GM18498 (cell line): ENCODE results near the gene VMAC.
A peak's percentile ranks its signal among the peaks of the same experiment; 100 is the strongest.
"Not testable (repeated sequence)": the region's sequence is repeated elsewhere in the genome, so short reads cannot be mapped to it uniquely, and the experiment has no call there.

Experiments used
- ATAC-seq: cut with Tn5 transposase; IDR thresholded peaks from one replicate; pipeline ENCODE4 v1.9.1; 2021; ENCODE audit warnings: mild to moderate bottlenecking, moderate library complexity; ENCODE audit not compliant: unreplicated experiment

The VMAC gene, protein sequence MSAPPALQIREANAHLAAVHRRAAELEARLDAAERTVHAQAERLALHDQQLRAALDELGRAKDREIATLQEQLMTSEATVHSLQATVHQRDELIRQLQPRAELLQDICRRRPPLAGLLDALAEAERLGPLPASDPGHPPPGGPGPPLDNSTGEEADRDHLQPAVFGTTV

DNA sequence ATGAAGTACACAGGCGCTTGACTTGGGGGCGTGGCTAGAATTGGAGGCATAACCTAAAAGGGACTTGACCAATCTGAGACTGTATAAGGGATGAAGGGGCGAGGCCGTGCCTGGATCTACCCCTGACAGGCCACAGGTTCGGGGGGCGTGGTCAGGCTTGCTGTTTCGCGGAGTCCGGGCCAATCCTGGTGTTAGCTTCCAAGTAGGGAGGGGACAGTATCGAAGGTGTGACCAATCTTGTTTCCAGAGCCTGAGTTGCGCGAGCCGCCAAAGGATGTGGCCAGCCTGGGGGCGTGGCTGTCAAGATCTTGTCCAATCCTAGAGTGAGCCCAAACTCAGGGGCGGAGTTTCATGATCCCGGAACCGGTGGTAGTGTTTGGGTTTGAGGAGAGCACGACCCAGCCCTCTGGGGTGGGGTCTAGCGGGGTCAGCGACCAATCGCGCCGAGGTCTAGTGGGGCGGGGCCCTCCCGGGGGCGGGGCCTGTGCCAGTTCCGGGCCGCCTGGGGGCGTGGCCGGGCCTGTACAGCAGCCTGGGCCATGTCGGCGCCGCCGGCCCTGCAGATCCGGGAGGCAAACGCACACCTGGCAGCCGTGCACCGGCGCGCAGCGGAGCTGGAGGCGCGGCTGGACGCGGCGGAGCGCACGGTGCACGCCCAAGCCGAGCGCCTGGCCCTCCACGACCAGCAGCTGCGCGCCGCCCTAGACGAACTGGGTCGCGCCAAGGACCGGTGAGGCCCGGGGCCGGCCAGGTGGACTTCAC lies at the start of gene VMAC:
TSS of gene VMAC (plus strand) at position 521 of the 762 bp plus-strand sequence. CDS start at position 540, 19 bp downstream.
- ATAC-seq, result peak; percentile 81

DNA sequence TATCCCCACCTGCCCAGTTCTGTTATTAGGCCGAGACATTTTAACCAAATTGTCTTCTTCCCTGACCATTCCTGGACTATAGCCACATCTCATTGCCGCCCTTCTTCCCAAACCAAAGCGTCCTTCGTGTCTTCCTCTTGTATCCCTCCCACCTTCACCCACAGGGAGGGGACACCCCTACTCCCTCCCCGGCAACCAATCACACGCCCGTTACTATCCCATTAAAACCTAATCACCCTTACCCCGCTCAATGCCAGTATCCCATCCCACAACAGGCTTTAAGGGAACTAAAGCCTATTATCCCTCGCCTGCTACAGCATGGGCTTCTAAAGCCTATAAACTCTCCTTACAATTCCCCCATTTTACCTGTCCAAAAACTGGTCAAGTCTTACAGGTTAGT lies 49.5 kb upstream of the VMAC start:
- ATAC-seq, result not testable (repeated sequence)

DNA sequence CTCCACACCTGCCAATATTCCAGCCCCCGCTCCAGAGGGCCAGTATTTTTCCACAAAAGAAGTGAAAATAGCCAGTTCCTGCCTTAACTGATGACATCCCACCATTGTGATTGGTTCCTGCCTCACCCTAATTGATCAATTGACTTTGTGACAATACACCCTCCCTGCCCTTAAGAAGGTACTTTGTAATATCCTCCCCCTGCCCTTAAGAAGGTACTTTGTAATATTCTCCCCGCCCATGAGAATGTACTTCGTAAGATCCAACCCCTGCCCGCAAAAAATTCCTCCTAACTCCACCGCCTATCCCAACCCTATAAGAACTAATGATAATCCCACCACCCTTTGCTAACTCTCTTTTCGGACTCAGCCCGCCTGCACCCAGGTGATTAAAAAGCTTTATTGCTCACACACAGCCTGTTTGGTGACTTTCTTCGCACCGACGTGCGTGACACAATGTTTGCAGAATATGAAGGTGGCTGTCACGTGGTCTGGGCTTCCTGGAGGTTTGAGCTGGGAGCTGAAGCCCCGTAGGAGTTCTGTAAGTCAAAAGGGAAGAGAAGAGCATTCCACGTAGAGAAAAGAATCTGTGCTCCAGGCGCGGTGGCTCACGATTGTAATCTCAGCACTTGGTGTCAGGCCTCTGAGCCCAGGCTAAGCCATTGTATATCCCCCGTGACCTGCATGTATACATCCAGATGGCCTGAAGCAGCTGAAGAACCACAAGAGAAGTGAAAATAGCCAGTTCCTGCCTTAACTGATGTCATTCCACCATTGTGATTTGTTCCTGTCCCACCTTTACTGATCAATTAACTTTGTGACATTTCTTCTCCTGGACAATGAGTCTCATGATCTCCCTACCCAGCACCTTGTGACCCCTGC lies 47.2 kb upstream of the VMAC start:
- ATAC-seq, result no peak

DNA sequence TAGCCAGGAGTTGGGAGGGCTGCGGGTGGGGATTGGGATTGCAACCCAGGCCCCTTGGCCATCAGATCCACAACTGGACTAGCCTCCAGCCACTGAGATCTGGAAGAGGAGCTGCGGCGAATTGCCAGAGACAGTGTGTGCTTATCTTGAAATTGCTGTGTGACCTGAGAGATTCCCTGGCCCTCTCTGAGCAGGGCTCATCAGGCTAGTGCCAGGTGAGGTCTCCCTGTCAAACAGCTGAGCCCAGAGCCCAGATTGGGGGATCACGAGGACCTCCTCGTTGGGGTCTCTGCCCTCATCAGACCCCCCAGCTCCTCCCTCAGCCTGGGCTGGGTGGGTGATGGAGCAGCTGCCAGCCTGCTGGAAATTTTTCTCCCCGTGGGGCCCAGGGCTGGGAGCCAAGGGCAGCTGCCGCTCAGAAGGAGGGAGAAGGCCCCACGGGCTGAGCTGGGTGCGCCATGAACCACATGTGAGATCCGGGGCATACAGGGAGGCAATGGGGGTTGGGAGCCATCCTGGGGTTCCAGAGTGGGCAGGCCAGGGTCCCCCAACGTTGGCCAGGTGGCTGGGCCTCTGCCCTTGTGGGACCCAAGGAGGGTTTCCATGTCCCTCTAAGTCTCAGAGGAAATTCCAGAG lies 41.5 kb upstream of the VMAC start:
- no peak for ATAC-seq

DNA sequence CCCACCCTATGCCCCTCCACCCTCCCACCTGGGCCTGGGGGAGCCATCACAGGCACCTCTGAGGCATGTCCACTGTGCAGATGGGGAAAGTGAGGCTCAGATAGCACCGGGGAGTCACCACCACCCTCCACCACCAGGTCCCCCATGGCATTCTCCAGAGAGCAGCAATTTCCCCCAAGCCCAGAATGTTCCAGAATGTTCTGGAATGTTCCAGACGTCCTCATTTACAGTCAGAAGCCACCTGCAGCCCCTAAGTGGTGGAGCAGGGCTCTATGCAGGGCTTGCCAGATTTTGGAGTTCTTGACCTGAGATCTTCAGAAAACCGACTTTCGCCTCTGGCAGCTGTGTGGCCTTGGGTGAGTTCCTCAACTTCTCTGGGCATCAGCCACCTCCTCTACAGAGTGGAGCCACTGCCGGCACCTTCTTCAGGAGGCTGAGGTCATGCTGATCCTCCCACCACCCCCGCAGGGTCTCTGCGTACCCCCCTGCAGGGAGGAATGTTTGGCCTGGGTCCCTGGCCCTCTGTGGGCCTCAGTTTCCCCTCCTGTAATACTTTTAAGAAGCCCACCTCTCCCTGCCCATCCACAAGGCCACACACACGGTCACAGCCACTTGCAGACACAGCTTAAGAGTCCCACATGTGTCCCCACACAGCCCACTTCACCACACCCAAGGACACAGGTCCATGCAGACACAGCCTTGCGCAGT lies 40.5 kb upstream of the VMAC start:
- ATAC-seq, result no peak

DNA sequence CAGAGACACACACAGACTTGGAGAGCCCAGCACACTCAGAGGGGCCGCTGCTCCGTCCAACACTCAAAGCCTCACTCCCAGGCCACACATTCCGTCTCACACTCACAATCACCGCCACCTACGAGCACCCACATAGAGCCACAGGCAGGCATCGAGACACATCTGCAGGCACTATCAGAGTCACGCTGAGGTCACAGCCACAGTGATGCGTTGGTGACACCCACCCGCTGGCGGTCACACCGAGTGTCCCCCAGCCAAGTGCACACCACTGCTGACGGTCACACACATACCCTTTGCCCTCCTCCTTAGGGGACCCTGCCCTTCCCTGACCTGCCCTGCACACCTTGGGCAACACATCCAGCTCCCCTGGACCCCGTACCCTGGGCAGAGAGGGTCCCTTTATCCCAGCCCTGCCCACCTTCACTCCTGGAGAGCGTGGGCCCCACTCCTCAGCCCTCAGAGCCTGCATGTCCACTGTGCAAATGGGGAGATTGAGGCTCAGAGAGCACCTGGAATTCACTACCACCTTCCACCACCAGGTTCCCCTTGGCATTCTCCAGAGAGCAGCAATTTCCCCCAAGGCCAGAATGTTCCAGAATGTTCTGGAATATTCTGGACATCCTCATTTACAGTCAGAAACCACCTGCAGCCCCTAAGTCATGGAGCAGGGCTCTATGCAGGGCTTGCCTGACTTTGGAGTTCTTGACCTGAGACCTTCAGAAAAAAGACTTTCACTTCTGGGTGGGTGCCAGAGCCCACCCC lies 39.8 kb upstream of the VMAC start:
- ATAC-seq, result no peak

DNA sequence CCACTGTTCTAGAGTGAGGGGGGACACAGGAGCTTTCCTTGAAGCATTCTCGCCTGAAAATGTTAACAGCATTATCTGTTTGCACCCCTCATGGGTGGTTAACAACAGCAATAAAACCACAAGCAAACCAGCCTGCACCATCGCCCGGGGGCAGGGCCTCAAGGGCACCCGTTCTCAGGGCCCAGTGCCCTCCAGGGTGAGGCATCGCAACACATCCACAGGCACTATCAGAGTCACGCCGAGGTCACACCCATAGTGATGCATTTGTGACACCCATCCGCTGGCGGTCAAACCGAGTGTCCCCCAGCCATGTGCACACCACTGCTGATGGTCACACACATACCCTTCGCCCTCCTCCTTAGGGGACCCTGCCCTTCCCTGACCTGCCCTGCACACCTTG lies 38.9 kb upstream of the VMAC start:
- ATAC-seq, result no peak

DNA sequence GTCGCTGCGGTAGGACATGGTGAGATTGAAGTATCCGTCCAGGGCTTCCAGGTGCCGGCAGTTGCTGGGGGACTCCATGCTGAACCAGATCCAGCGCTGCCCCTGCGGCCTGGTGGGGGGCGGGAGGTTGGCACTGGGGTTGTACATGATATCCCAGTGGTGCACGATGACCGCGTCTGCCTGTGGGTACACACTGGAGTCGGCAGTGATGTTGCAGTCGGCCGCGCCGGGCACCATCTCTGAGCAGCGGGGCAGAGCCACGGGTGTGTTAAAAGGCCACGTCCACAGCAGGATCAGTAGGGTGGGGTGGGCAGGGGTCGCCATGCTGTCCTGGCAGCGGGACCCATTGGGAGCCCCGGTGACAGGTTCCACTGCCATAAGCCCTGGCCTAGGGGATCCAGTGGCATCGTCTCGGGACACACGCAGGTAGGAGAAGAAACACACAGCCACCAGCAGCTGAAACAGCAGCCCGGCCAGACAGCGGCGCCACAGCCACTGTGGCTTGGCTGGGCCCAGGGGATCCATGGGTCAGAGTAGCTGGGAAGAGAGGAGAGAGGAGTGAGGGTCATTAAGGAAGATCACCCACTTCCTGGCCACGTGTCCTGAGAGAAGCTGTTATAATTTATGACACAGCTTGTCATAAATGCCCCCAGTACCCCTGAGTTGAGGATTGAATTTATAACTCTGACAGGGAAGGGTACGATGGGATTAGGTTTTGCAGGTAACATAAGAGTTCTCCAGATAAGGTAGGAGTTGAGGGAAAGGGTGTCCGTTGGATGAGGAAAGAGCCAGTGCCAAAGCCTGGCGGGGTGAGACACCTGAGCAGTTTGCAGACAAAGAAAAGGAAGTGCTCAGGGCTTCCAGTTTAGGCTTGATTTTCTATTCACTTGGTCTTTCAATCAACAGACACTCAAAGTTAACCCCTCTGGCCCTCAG lies 37.2 kb upstream of the VMAC start:
- ATAC-seq, result no peak

DNA sequence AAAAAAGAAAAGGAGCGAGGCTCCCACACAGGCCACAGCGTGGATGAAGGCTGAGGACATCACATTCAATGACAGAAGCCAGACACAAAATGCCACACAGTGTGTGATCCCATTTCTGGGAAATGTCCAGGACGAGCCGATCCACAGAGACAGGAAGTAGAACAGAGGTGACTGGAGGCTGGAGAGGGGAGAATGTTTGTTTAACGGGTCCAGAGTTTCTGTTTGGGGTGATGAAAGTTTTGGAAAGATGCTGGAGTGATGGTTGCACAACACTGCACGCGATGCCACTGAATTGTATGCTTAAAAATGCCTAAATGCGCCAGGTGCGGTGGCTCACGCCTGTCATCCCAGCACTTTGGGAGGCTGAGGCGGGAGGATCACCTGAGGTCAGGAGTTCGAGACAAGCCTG lies 33.7 kb upstream of the VMAC start:
- ATAC-seq, result no peak

DNA sequence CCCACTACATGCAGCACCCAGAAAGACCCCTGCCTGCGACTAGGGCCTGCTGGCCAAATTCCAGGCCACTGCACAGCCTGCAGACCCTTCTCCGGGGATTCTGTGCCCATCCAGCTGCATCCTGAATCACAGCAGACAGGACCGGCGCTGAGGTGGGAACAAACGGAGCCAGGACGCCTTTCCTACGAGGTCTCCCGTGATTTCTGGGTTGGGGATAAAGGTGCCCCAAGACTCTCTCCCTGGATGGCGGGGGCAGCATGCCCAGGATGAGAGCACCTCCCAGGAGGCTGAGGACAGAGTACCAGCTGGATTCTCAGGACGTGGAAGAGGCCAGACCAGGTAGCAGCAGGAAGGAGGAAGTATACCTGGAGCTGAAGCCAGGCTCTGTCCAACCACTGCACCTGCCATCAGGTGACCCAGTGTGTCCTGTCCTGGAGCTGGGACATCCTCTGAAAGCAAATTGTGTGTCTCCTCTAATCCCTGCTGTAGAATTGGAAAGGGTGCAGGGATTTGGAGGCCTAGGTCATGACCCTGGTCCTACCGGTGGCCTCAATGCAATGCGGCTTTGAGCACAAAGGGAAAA lies 31.0 kb upstream of the VMAC start:
- ATAC-seq, result no peak

DNA sequence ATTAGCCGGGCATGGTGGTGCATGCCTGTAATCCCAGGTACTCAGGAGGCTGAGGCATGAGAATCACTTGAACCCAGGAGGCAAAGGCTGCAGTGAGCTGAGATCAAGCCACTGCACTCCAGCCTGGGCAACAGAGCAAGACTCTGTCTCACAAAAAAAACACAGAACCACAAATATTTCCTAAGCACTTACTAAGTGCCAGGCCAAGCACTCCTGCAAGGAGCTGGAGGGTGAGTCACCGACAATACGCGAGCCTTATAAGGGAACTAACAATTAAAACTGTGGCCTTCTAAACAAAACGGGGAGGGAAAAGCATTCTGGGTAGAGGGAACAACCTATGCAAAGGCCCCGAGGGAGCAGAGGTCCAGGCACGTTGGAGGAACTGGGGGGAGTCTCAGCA lies 30.2 kb upstream of the VMAC start:
- ATAC-seq, result not testable (repeated sequence)

DNA sequence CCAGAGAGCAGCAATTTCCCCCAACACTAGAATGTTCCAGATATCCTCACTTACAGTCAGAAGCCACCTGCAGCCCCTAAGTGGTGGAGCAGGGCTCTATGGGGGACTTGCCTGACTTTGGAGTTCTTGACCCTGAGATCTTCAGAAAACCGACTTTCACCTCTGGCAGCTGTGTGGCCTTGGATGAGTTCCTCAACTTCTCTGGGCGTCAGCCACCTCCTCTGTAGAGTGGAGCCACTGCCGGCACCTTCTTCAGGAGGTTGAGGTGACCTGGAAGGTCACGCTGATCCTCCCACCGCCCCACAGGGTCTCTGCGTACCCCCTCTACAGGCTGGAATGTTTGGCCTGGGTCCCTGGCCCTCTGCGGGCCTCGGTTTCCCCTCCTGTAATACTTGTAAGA lies 27.2 kb upstream of the VMAC start:
- no peak for ATAC-seq

DNA sequence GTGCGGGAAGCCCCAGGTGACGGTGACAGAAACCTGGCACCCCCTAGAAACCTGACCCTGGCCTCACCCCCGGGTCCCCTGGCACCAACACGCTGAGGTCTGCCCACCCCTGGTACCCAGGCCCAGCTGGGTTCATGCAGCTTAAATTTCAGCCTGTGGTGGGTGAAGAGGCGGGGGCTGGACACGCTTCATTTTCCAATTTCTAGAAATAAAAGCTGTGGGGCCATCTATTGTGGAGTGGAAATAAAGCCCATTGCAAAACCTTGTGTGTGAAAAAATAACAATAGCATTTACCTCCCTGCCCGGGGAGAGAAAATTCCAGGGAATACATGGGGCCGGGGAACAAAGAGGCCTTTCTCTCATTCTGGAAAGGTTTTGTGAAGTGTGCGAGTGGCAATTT lies 26.8 kb upstream of the VMAC start:
- no peak for ATAC-seq

DNA sequence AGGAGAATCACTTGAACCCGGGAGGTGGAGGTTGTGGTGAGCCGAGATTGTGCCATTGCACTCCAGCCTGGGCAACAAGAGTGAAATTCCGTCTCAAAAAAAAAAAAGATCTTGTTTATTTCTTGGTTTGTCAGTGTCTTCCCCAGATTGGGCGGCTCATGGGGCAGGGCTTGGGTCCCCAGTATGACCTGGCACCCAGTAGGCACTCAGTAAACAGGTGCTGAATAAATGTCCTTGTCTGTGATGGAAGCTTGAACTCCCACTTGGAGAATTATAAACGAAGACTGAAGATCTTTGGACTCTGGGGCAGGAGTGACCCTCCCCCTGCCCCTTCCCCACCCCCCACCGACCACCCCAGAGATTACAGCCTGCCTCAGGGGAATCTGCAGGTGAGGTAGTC lies 24.5 kb upstream of the VMAC start:
- ATAC-seq, result no peak

DNA sequence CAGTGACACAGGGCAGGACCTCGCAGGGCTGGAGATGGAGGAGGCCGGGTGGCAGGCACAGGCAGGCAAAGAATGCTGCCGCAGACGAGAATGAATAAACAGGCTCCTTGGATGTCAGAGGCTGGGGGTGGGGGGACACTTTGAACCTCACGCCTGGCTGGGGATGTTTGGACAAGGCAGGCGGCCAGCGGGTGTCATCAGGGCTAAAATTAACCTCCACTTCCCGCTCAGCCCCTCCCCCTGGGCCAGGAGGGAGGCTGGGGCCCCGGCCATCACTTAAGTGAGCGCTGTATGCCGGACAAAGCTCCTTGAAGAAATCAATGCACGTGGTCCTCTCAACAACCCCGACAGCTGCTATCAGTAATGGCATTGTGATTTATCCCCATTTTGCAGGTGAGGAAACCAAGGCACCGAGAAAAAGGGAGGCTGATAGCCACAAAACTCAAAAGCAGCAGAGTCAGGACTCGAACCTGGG lies 24.0 kb upstream of the VMAC start:
- no peak for ATAC-seq

DNA sequence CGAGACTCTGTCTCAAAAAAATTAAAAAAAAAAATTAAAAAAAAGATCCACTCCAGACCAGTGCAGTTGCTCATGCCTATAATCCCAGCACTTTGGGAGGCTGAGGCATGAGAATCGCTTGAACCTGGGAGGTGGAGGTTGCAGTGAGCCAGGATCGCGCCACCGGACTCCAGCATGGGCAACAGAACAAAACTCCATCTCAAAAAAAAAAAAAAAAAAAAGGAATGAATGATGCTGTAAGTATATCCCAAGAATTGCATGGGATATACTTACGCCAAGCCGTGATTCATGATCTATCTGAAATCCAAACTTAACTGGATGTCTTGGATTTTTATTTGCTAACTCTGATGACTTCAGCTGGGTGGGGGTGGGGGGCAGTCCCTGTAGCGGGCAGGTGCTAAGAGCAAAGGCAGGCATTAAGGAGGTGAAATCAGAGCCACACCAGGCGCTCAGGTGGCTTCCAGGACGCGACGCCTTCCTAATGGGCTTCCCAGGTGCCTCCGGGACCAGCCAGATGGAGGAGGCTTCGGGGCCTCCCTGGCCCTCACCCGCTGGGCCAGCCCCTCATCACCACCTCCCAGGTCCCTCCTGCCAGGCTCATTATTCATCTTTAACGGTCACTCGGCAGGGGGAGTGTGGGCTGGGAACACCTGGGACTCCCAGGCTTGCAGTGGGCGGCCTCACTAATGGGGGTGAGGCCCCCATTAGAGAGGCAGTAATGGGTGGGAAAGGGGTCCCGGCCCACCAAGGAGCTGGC lies 23.0 kb upstream of the VMAC start:
- ATAC-seq, result no peak

DNA sequence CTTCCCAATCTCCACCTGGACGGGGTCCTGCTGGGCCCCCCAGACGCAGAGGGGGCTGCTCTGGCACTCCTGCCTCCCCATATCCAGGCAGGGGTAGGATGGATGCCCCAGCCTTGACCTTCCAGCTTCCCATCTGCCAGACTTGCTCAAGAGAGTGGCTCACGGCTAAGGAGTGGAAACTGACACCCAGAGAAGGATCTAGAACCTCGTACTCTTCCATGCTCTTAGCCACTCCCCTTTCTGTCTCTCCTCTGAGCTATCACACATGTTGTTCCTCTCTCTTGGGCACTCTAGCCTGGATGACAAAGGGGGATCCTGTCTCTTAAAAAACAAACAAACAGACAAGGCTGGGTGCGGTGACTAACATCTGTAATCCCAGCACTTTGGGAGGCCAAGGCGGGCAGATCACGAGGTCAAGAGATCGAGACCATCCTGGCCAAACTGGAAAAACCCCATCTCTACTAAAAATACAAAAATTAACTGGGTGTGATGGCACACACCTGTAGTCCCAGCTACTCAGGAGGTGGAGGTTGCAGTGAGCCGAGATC lies 22.2 kb upstream of the VMAC start:
- ATAC-seq, result no peak
